WTC11 (cell line): ENCODE data around the gene RNF19B. TPM values are rescaled to one million over a fixed set of nuclear protein-coding genes. Genes with fewer than 3 reads are reported as not detected.

ENCODE experiments used
- ATAC-seq: fragments of 200-7000 bp; cut with Tn5 transposase; 2 replicates; pipeline ENCODE4 v1.10.0; 2021; ENCODE audit warnings: mild to moderate bottlenecking, moderate library complexity
- CTCF ChIA-PET: fragments of 300-600 bp; sonication (Branson Sonifier 250); formaldehyde crosslinking; loops from one replicate; lab custom pipeline; 2021; ENCODE audit warnings: antibody characterized with exemption; lab: Charles Lee
- POLR2A ChIA-PET: fragments of 350-600 bp; sonication (Branson Sonifier 250); formaldehyde crosslinking; loops from one replicate; lab custom pipeline; 2021; ENCODE audit warnings: antibody characterized with exemption; lab: Charles Lee
- DNase-seq: peaks from one replicate; pipeline ENCODE4 v3.0.0; 2021; ENCODE audit warnings: low spot score
- H3K27ac Mint-ChIP-seq: 2 replicates; pipeline ENCODE4 v1.8.0; 2021; ENCODE audit warnings: mixed read lengths
- H3K27me3 Mint-ChIP-seq: 2 replicates; pipeline ENCODE4 v1.8.0; 2021; ENCODE audit warnings: low read depth, mild to moderate bottlenecking, moderate library complexity, mixed read lengths
- H3K36me3 Mint-ChIP-seq: 2 replicates; pipeline ENCODE4 v1.8.0; 2021; ENCODE audit warnings: mixed read lengths
- H3K4me1 Mint-ChIP-seq: 2 replicates; pipeline ENCODE4 v1.8.0; 2022; ENCODE audit warnings: mixed read lengths
- H3K4me3 Mint-ChIP-seq: 2 replicates; pipeline ENCODE4 v1.8.0; 2021; ENCODE audit warnings: mild to moderate bottlenecking, moderate library complexity, mixed read lengths
- H3K9me3 Mint-ChIP-seq: 2 replicates; pipeline ENCODE4 v1.8.0; 2021; ENCODE audit warnings: mixed read lengths
- ELF4 ChIP-seq: sonication (generic); formaldehyde crosslinking; IDR thresholded peaks from 2 replicates; pipeline ENCODE4 v1.8.1; 2022; ENCODE audit warnings: low read depth, mild to moderate bottlenecking, moderate library complexity, missing genetic modification reagents
- ESRRA ChIP-seq: sonication (generic); formaldehyde crosslinking; IDR thresholded peaks from 2 replicates; pipeline ENCODE4 v1.8.1; 2022; ENCODE audit warnings: mild to moderate bottlenecking, missing genetic modification reagents, borderline replicate concordance
- JAZF1 ChIP-seq: fragments of 250-450 bp; sonication (Bioruptor Pico); IDR thresholded peaks from 2 replicates; pipeline ENCODE4 v1.9.0; 2021; ENCODE audit warnings: moderate library complexity, mild to moderate bottlenecking, inconsistent platforms
- NFATC4 ChIP-seq: fragments of 250-450 bp; sonication (Bioruptor Pico); IDR thresholded peaks from 2 replicates; pipeline ENCODE4 v1.9.0; 2021; ENCODE audit warnings: mild to moderate bottlenecking
- NFYB ChIP-seq: sonication (generic); formaldehyde crosslinking; conservative IDR thresholded peaks from 2 replicates; pipeline ENCODE4 v1.8.0; 2022; ENCODE audit warnings: low read depth, missing genetic modification reagents
- PRRX2 ChIP-seq: fragments of 250-450 bp; sonication (Bioruptor Pico); IDR thresholded peaks from 2 replicates; pipeline ENCODE4 v1.8.0; 2021; ENCODE audit warnings: mild to moderate bottlenecking
- RORB ChIP-seq: fragments of 250-450 bp; sonication (Bioruptor Pico); IDR thresholded peaks from 2 replicates; pipeline ENCODE4 v1.9.0; 2021; ENCODE audit warnings: mild to moderate bottlenecking
- TCF7 ChIP-seq: sonication (generic); formaldehyde crosslinking; IDR thresholded peaks from 2 replicates; pipeline ENCODE4 v1.8.0; 2022; ENCODE audit warnings: mild to moderate bottlenecking, low read depth, missing genetic modification reagents, moderate library complexity
- ZNF138 ChIP-seq: sonication (generic); formaldehyde crosslinking; conservative IDR thresholded peaks from 2 replicates; pipeline ENCODE4 v1.8.1; 2022; ENCODE audit warnings: mild to moderate bottlenecking, moderate library complexity, missing genetic modification reagents
- total RNA-seq: library from RNA; stranded (reverse); gene quantifications from 3 replicates; pipeline ENCODE4 v1.2.3, GENCODE V29; 2021
- TF ChIP-seq, protein P1 (sequence below): sonication (generic); formaldehyde crosslinking; IDR thresholded peaks from 2 replicates; pipeline ENCODE4 v1.8.0; 2023; ENCODE audit warnings: missing genetic modification reagents, mild to moderate bottlenecking, borderline replicate concordance
- TF ChIP-seq, protein P2 (sequence below): sonication (generic); formaldehyde crosslinking; conservative IDR thresholded peaks from 2 replicates; pipeline ENCODE4 v1.8.1; 2023; ENCODE audit warnings: mild to moderate bottlenecking, low read depth, missing genetic modification reagents, moderate library complexity
- TF ChIP-seq, protein P3 (sequence below): sonication (generic); formaldehyde crosslinking; IDR thresholded peaks from 2 replicates; pipeline ENCODE4 v1.8.0; 2022; ENCODE audit warnings: mild to moderate bottlenecking, missing genetic modification reagents
- TF ChIP-seq, protein P4 (sequence below): sonication (generic); formaldehyde crosslinking; IDR thresholded peaks from 2 replicates; pipeline ENCODE4 v1.8.1; 2023; ENCODE audit warnings: mild to moderate bottlenecking, moderate library complexity, missing genetic modification reagents
- TF ChIP-seq, protein P5 (sequence below): sonication (generic); formaldehyde crosslinking; IDR thresholded peaks from 2 replicates; pipeline ENCODE4 v1.8.1; 2023; ENCODE audit warnings: mild to moderate bottlenecking, missing genetic modification reagents, borderline replicate concordance
- TF ChIP-seq, protein P6 (sequence below): sonication (generic); formaldehyde crosslinking; IDR thresholded peaks from 2 replicates; pipeline ENCODE4 v1.8.0; 2023; ENCODE audit warnings: missing genetic modification reagents
- TF ChIP-seq, protein P7 (sequence below): sonication (generic); formaldehyde crosslinking; IDR thresholded peaks from 2 replicates; pipeline ENCODE4 v1.8.1; 2022; ENCODE audit warnings: missing genetic modification reagents, borderline replicate concordance

RNF19B gene
- total RNA-seq, 1 experiment from 2014 or later = 21.9 TPM

DNA sequence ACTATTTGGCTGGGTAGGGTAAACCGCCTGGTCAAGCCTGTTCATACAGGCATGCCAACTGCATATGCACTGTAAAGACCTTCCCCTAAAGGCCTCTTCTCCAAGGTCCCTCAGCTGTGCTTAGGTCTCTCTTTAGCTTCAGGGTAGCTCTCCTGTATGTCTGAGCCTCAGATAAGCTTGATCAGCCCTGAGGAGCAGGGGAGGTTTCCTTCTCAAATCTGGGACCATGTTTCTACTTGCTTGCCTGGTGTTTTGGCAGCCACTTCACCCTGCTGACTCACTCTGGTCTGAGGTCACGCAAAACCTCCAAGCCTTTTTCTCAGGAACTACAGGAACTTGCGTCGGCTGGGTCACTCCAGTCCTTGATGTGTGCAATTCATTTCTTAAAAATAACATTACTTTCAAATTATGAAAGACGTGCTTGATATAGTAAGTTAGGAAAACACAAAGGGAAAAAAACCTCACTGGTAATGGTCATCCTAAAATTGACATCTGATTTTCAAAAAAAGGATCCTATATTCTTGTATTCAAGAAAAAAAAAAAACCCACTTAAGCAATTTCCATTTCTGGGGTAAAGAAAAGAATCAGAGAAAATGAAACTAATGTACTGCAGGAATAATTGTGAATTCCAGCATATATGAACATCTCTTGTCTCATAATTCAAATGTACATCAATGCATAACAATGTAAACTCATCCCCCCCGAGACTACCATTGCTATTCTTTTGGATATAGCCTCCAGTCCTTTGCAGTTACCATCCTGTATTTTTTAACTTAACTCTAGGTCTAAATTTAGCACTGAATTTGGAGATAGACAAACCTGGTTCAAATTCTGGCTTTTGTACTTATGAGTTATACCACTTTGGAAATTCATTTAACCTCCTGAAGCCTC is 24.8 kb upstream of the RNF19B start:
- H3K27ac Mint-ChIP-seq = no peak overlapping the region; the same call in 1 of the 2 replicates
- no peaks in the 10 kb centered on the region for H3K36me3 Mint-ChIP-seq
- H3K4me1 Mint-ChIP-seq = peaks cover 29% of the 10 kb centered on the region
- H3K9me3 Mint-ChIP-seq = no peaks in the 10 kb centered on the region
- H3K4me3 Mint-ChIP-seq = no peak overlapping the region
- no peak for DNase-seq
- no peaks in the 10 kb centered on the region; the same call in none of the 2 replicates for H3K27me3 Mint-ChIP-seq
- TF ChIP-seq, protein P1, sequence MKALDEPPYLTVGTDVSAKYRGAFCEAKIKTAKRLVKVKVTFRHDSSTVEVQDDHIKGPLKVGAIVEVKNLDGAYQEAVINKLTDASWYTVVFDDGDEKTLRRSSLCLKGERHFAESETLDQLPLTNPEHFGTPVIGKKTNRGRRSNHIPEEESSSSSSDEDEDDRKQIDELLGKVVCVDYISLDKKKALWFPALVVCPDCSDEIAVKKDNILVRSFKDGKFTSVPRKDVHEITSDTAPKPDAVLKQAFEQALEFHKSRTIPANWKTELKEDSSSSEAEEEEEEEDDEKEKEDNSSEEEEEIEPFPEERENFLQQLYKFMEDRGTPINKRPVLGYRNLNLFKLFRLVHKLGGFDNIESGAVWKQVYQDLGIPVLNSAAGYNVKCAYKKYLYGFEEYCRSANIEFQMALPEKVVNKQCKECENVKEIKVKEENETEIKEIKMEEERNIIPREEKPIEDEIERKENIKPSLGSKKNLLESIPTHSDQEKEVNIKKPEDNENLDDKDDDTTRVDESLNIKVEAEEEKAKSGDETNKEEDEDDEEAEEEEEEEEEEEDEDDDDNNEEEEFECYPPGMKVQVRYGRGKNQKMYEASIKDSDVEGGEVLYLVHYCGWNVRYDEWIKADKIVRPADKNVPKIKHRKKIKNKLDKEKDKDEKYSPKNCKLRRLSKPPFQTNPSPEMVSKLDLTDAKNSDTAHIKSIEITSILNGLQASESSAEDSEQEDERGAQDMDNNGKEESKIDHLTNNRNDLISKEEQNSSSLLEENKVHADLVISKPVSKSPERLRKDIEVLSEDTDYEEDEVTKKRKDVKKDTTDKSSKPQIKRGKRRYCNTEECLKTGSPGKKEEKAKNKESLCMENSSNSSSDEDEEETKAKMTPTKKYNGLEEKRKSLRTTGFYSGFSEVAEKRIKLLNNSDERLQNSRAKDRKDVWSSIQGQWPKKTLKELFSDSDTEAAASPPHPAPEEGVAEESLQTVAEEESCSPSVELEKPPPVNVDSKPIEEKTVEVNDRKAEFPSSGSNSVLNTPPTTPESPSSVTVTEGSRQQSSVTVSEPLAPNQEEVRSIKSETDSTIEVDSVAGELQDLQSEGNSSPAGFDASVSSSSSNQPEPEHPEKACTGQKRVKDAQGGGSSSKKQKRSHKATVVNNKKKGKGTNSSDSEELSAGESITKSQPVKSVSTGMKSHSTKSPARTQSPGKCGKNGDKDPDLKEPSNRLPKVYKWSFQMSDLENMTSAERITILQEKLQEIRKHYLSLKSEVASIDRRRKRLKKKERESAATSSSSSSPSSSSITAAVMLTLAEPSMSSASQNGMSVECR (CRISPR knock-in tag) = no peak
- TF ChIP-seq, protein P2, sequence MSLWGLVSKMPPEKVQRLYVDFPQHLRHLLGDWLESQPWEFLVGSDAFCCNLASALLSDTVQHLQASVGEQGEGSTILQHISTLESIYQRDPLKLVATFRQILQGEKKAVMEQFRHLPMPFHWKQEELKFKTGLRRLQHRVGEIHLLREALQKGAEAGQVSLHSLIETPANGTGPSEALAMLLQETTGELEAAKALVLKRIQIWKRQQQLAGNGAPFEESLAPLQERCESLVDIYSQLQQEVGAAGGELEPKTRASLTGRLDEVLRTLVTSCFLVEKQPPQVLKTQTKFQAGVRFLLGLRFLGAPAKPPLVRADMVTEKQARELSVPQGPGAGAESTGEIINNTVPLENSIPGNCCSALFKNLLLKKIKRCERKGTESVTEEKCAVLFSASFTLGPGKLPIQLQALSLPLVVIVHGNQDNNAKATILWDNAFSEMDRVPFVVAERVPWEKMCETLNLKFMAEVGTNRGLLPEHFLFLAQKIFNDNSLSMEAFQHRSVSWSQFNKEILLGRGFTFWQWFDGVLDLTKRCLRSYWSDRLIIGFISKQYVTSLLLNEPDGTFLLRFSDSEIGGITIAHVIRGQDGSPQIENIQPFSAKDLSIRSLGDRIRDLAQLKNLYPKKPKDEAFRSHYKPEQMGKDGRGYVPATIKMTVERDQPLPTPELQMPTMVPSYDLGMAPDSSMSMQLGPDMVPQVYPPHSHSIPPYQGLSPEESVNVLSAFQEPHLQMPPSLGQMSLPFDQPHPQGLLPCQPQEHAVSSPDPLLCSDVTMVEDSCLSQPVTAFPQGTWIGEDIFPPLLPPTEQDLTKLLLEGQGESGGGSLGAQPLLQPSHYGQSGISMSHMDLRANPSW (CRISPR knock-in tag) = no peak
- no peak for TF ChIP-seq ESRRA
- TF ChIP-seq, protein P3, sequence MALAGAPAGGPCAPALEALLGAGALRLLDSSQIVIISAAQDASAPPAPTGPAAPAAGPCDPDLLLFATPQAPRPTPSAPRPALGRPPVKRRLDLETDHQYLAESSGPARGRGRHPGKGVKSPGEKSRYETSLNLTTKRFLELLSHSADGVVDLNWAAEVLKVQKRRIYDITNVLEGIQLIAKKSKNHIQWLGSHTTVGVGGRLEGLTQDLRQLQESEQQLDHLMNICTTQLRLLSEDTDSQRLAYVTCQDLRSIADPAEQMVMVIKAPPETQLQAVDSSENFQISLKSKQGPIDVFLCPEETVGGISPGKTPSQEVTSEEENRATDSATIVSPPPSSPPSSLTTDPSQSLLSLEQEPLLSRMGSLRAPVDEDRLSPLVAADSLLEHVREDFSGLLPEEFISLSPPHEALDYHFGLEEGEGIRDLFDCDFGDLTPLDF = no peak
- TF ChIP-seq, protein P4, sequence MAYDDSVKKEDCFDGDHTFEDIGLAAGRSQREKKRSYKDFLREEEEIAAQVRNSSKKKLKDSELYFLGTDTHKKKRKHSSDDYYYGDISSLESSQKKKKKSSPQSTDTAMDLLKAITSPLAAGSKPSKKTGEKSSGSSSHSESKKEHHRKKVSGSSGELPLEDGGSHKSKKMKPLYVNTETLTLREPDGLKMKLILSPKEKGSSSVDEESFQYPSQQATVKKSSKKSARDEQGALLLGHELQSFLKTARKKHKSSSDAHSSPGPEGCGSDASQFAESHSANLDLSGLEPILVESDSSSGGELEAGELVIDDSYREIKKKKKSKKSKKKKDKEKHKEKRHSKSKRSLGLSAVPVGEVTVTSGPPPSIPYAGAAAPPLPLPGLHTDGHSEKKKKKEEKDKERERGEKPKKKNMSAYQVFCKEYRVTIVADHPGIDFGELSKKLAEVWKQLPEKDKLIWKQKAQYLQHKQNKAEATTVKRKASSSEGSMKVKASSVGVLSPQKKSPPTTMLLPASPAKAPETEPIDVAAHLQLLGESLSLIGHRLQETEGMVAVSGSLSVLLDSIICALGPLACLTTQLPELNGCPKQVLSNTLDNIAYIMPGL (CRISPR knock-in tag) = no peak
- TF ChIP-seq, all 79 proteins: peak for 0
- POLR2A ChIA-PET = interaction anchor here (0.5 kb wide), 1 partner anchor 16 kb away, joined by 6 read pairs; no protein-coding TSS in a partner anchor
- ATAC-seq = no peak
- CTCF ChIA-PET = interaction anchor here (0.7 to 1.4 kb wide), 2 partner anchors 56 to 97 kb away, joined by 3 to 5 read pairs; no protein-coding TSS in a partner anchor

DNA sequence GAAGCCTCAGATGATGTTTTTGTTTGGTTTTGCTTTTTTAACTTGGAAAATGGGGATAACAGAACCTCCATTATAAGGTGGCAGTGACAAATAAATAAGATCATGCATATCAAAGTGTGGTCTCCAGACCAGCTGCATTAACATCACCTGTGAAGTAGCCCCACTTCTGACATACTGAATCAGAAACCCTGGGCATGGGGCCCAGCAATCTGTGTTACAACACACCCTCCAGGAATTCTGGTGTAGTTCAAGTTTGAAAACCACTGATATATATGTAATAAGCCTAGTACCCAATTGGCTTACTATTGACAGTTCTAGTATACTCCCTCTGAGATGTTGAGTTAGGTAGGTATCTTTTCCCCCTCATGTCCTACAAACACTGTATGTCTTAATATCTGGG is 24.1 kb upstream of the RNF19B start:
- Mint-ChIP-seq H3K9me3 (no peaks in the 10 kb centered on the region), H3K36me3 (no peaks in the 10 kb centered on the region), H3K27me3 (no peaks in the 10 kb centered on the region; the same call in none of the 2 replicates), H3K4me1 (peaks cover 37% of the 10 kb centered on the region), H3K27ac (no peak overlapping the region), H3K4me3 (no peak overlapping the region)
- DNase-seq (no peak), ATAC-seq (no peak)
- ChIA-PET POLR2A (no interaction called here), CTCF (interaction anchor here (1.4 kb wide), 1 partner anchor 96 kb away, joined by 5 read pairs; no protein-coding TSS in a partner anchor)
- TF ChIP-seq TCF7 (CRISPR knock-in tag) = no peak
- no peak for TF ChIP-seq ELF4 (CRISPR knock-in tag)
- TF ChIP-seq RORB (CRISPR knock-in tag) = no peak
- TF ChIP-seq ZNF138 (CRISPR knock-in tag) = no peak
- TF ChIP-seq, protein P5, sequence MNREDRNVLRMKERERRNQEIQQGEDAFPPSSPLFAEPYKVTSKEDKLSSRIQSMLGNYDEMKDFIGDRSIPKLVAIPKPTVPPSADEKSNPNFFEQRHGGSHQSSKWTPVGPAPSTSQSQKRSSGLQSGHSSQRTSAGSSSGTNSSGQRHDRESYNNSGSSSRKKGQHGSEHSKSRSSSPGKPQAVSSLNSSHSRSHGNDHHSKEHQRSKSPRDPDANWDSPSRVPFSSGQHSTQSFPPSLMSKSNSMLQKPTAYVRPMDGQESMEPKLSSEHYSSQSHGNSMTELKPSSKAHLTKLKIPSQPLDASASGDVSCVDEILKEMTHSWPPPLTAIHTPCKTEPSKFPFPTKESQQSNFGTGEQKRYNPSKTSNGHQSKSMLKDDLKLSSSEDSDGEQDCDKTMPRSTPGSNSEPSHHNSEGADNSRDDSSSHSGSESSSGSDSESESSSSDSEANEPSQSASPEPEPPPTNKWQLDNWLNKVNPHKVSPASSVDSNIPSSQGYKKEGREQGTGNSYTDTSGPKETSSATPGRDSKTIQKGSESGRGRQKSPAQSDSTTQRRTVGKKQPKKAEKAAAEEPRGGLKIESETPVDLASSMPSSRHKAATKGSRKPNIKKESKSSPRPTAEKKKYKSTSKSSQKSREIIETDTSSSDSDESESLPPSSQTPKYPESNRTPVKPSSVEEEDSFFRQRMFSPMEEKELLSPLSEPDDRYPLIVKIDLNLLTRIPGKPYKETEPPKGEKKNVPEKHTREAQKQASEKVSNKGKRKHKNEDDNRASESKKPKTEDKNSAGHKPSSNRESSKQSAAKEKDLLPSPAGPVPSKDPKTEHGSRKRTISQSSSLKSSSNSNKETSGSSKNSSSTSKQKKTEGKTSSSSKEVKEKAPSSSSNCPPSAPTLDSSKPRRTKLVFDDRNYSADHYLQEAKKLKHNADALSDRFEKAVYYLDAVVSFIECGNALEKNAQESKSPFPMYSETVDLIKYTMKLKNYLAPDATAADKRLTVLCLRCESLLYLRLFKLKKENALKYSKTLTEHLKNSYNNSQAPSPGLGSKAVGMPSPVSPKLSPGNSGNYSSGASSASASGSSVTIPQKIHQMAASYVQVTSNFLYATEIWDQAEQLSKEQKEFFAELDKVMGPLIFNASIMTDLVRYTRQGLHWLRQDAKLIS (CRISPR knock-in tag) = no peak
- no peak for TF ChIP-seq PRRX2
- no peak for TF ChIP-seq NFATC4 (CRISPR knock-in tag)
- no peak for TF ChIP-seq JAZF1 (CRISPR knock-in tag)
- TF ChIP-seq, protein P6, sequence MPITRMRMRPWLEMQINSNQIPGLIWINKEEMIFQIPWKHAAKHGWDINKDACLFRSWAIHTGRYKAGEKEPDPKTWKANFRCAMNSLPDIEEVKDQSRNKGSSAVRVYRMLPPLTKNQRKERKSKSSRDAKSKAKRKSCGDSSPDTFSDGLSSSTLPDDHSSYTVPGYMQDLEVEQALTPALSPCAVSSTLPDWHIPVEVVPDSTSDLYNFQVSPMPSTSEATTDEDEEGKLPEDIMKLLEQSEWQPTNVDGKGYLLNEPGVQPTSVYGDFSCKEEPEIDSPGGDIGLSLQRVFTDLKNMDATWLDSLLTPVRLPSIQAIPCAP (CRISPR knock-in tag) = no peak
- TF ChIP-seq NFYB (CRISPR knock-in tag) = no peak
- TF ChIP-seq, protein P7, sequence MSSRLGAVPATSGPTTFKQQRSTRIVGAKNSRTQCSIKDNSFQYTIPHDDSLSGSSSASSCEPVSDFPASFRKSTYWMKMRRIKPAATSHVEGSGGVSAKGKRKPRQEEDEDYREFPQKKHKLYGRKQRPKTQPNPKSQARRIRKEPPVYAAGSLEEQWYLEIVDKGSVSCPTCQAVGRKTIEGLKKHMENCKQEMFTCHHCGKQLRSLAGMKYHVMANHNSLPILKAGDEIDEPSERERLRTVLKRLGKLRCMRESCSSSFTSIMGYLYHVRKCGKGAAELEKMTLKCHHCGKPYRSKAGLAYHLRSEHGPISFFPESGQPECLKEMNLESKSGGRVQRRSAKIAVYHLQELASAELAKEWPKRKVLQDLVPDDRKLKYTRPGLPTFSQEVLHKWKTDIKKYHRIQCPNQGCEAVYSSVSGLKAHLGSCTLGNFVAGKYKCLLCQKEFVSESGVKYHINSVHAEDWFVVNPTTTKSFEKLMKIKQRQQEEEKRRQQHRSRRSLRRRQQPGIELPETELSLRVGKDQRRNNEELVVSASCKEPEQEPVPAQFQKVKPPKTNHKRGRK = no peak
